ENCODE measurements around the gene ZNF789.
A peak's percentile ranks its signal among the peaks of the same experiment; 100 is the strongest.
"Not testable (repeated sequence)": the region's sequence is repeated elsewhere in the genome, so short reads cannot be mapped to it uniquely, and the experiment has no call there.

The ZNF789 gene

GRCh38 chr7:99472561-99473314 lies at the start of gene ZNF789:
ZNF789 (plus strand) TSS chr7:99472890; CDS start chr7:99476457, 3,567 bp downstream.
- DNase-seq = peak; percentile 91

- no peak for DNase-seq
Observed at GRCh38 chr7:99424932-99425730, 47.6 kb upstream of the ZNF789 start.

GRCh38 chr7:99428972-99429566 lies 43.6 kb upstream of the ZNF789 start:
- no peak for DNase-seq

- DNase-seq = no peak
Observed at GRCh38 chr7:99429756-99430155, 42.9 kb upstream of the ZNF789 start.

- DNase-seq = not testable (repeated sequence)
Observed at GRCh38 chr7:99431756-99432540, 40.7 kb upstream of the ZNF789 start.

- no peak for DNase-seq
Observed at GRCh38 chr7:99433158-99433557, 39.5 kb upstream of the ZNF789 start.

- DNase-seq = no peak
Observed at GRCh38 chr7:99437946-99438572, 34.6 kb upstream of the ZNF789 start.

GRCh38 chr7:99438573-99439480 lies 33.9 kb upstream of the ZNF789 start, which contains the start of the genes CPSF4 and PTCD1:
CPSF4 (plus strand) TSS chr7:99438943; CDS start chr7:99439083, 140 bp downstream.
PTCD1 (minus strand) TSS chr7:99438798; CDS start chr7:99435242, 3,556 bp downstream.
- DNase-seq = peak; percentile 84

GRCh38 chr7:99440195-99440594 lies 32.5 kb upstream of the ZNF789 start:
- no peak for DNase-seq

- DNase-seq = no peak
Observed at GRCh38 chr7:99446096-99446495, 26.6 kb upstream of the ZNF789 start.

- no peak for DNase-seq
Observed at GRCh38 chr7:99447943-99448342, 24.7 kb upstream of the ZNF789 start.

- DNase-seq = no peak
Observed at GRCh38 chr7:99448855-99449254, 23.8 kb upstream of the ZNF789 start.

- no peak for DNase-seq
Observed at GRCh38 chr7:99449326-99449725, 23.4 kb upstream of the ZNF789 start.

GRCh38 chr7:99451936-99452335 lies 20.8 kb upstream of the ZNF789 start:
- no peak for DNase-seq

GRCh38 chr7:99452541-99452940 lies 20.1 kb upstream of the ZNF789 start:
- DNase-seq = no peak

GRCh38 chr7:99453105-99453504 lies 19.6 kb upstream of the ZNF789 start:
- DNase-seq = no peak

- DNase-seq = no peak
Observed at GRCh38 chr7:99455874-99456273, 16.8 kb upstream of the ZNF789 start.

- no peak for DNase-seq
Observed at GRCh38 chr7:99456288-99456687, 16.4 kb upstream of the ZNF789 start.

GRCh38 chr7:99457050-99457649 lies 15.5 kb upstream of the ZNF789 start:
- DNase-seq = no peak

- DNase-seq = no peak
Observed at GRCh38 chr7:99457650-99458493, 14.8 kb upstream of the ZNF789 start.
